HepG2 (cell line): Measurements from ENCODE around the gene PLD1. TPM values are rescaled to one million over a fixed set of nuclear protein-coding genes. Genes with fewer than 3 reads are reported as not detected.

Source experiments
- BRCA1 ChIP-seq: sonication (generic); formaldehyde crosslinking; IDR thresholded peaks from 2 replicates; pipeline ENCODE4 v1.4.0; 2020; ENCODE audit warnings: missing genetic modification reagents
- FOXC1 ChIP-seq: sonication (generic); formaldehyde crosslinking; IDR thresholded peaks from 2 replicates; pipeline ENCODE4 v1.8.0; 2022; ENCODE audit warnings: mild to moderate bottlenecking, missing genetic modification reagents, borderline replicate concordance
- HNRNPL ChIP-seq: fragments of 200-400 bp; formaldehyde crosslinking; IDR thresholded peaks from 2 replicates; pipeline ENCODE4 v1.6.1; 2017; ENCODE audit warnings: mild to moderate bottlenecking, low read depth, low read length
- JUND ChIP-seq: sonication (generic); formaldehyde crosslinking; IDR thresholded peaks from 2 replicates; pipeline ENCODE4 v1.8.0; 2022; ENCODE audit warnings: mild to moderate bottlenecking, missing genetic modification reagents
- MBD4 ChIP-seq: IDR thresholded peaks from 2 replicates; pipeline ENCODE4 v1.6.1; 2012; ENCODE audit warnings: low read length, inconsistent platforms, borderline replicate concordance
- MED13 ChIP-seq: sonication (generic); formaldehyde crosslinking; IDR thresholded peaks from 2 replicates; pipeline ENCODE4 v1.5.0; 2020; ENCODE audit warnings: missing genetic modification reagents
- NAIF1 ChIP-seq: sonication (generic); formaldehyde crosslinking; IDR thresholded peaks from 2 replicates; pipeline ENCODE4 v1.5.0; 2020; ENCODE audit warnings: mild to moderate bottlenecking, missing genetic modification reagents, borderline replicate concordance
- PAX8 ChIP-seq: sonication (generic); formaldehyde crosslinking; IDR thresholded peaks from 2 replicates; pipeline ENCODE4 v1.8.0; 2022; ENCODE audit warnings: mild to moderate bottlenecking, missing genetic modification reagents, borderline replicate concordance
- PRPF4 ChIP-seq: fragments of 200-400 bp; formaldehyde crosslinking; IDR thresholded peaks from 2 replicates; pipeline ENCODE4 v1.6.1; 2016; ENCODE audit warnings: low read length, low read depth; ENCODE audit not compliant: poor library complexity, severe bottlenecking
- PTBP1 ChIP-seq: fragments of 200-400 bp; formaldehyde crosslinking; IDR thresholded peaks from 2 replicates; pipeline ENCODE4 v1.6.1; 2018; ENCODE audit warnings: low read length, low read depth; ENCODE audit not compliant: poor library complexity, severe bottlenecking
- RCOR2 ChIP-seq: IDR thresholded peaks from 2 replicates; pipeline ENCODE4 v1.6.1; 2016; ENCODE audit warnings: missing biosample characterization, missing genetic modification reagents
- RFXANK ChIP-seq: IDR thresholded peaks from 2 replicates; pipeline ENCODE4 v1.6.1; 2016
- RXRA ChIP-seq: sonication (generic); formaldehyde crosslinking; IDR thresholded peaks from 2 replicates; pipeline ENCODE4 v1.5.1; 2020; ENCODE audit warnings: missing genetic modification reagents
- SUZ12 ChIP-seq: fragments of 150-350 bp; IDR thresholded peaks from 2 replicates; pipeline ENCODE4 v1.6.1; 2014; ENCODE audit warnings: low read depth, low read length
- THAP11 ChIP-seq: IDR thresholded peaks from 2 replicates; pipeline ENCODE4 v1.6.1; 2016; ENCODE audit warnings: missing biosample characterization, missing genetic modification reagents
- YEATS4 ChIP-seq: sonication (generic); formaldehyde crosslinking; IDR thresholded peaks from 2 replicates; pipeline ENCODE4 v1.4.0; 2020; ENCODE audit warnings: missing genetic modification reagents, borderline replicate concordance
- ZC3H4 ChIP-seq: sonication (generic); formaldehyde crosslinking; IDR thresholded peaks from 2 replicates; pipeline ENCODE4 v1.4.0; 2020; ENCODE audit warnings: missing genetic modification reagents, borderline replicate concordance
- ZNF263 ChIP-seq: sonication (generic); formaldehyde crosslinking; IDR thresholded peaks from 2 replicates; pipeline ENCODE4 v1.4.0; 2020; ENCODE audit warnings: missing genetic modification reagents
- ZNF296 ChIP-seq: sonication (generic); formaldehyde crosslinking; conservative IDR thresholded peaks from 2 replicates; pipeline ENCODE4 v1.5.0; 2020; ENCODE audit warnings: mild to moderate bottlenecking, missing genetic modification reagents
- ZNF354B ChIP-seq: sonication (generic); formaldehyde crosslinking; IDR thresholded peaks from 2 replicates; pipeline ENCODE4 v1.8.0; 2022; ENCODE audit warnings: mild to moderate bottlenecking, missing genetic modification reagents
- ZNF460 ChIP-seq: sonication (generic); formaldehyde crosslinking; IDR thresholded peaks from 2 replicates; pipeline ENCODE4 v1.5.1; 2020; ENCODE audit warnings: missing genetic modification reagents, mild to moderate bottlenecking, borderline replicate concordance
- ZNF510 ChIP-seq: sonication (generic); formaldehyde crosslinking; IDR thresholded peaks from 2 replicates; pipeline ENCODE4 v1.4.0; 2020; ENCODE audit warnings: low read depth, mild to moderate bottlenecking, missing genetic modification reagents
- ZNF605 ChIP-seq: sonication (generic); formaldehyde crosslinking; IDR thresholded peaks from 2 replicates; pipeline ENCODE4 v1.8.0; 2022; ENCODE audit warnings: mild to moderate bottlenecking, missing genetic modification reagents
- polyA plus RNA-seq, 8 experiments: library from polyadenylated mRNA; depleted of rRNA in 3 of 8; stranded (reverse) in 7 of 8; unstranded in 1 of 8; fragments of >200 nt; fragmentation: Illumina TruSeq in 4 of 8; extraction: Trizol in 4 of 8; gene quantifications; 2 replicates each; pipeline versions ENCODE4 v1.2.1 to v1.2.3, GENCODE V29; 2011 to 2016; ENCODE audit warnings: low read depth in 4 of 8, missing spikeins in 1 of 8, mixed read lengths in 1 of 8; ENCODE audit not compliant: insufficient read depth in 1 of 8
- total RNA-seq, 5 experiments: library from RNA; depleted of rRNA; stranded (reverse); fragments of >200 nt; fragmentation: Illumina TruSeq; extraction: Trizol; gene quantifications; 2 replicates each; pipeline ENCODE4 v1.2.3, GENCODE V29; 2016; ENCODE audit warnings: low read depth in 1 of 5
- TF ChIP-seq, protein P1 (sequence below): sonication (generic); formaldehyde crosslinking; IDR thresholded peaks from 2 replicates; pipeline ENCODE4 v1.9.0; 2021; ENCODE audit warnings: missing genetic modification reagents, borderline replicate concordance
- TF ChIP-seq, protein P2 (sequence below): IDR thresholded peaks from 2 replicates; pipeline ENCODE4 v1.6.1; 2018; ENCODE audit warnings: missing genetic modification reagents
- TF ChIP-seq, protein P3 (sequence below): IDR thresholded peaks from 2 replicates; pipeline ENCODE4 v1.6.1; 2016; ENCODE audit warnings: mild to moderate bottlenecking

Gene PLD1
- total and polyA plus RNA-seq, 2 of the 13 experiments (the other 11 are each of a cell fraction or from before 2014, with no cell fraction given): 27.1 to 59.4 TPM

DNA sequence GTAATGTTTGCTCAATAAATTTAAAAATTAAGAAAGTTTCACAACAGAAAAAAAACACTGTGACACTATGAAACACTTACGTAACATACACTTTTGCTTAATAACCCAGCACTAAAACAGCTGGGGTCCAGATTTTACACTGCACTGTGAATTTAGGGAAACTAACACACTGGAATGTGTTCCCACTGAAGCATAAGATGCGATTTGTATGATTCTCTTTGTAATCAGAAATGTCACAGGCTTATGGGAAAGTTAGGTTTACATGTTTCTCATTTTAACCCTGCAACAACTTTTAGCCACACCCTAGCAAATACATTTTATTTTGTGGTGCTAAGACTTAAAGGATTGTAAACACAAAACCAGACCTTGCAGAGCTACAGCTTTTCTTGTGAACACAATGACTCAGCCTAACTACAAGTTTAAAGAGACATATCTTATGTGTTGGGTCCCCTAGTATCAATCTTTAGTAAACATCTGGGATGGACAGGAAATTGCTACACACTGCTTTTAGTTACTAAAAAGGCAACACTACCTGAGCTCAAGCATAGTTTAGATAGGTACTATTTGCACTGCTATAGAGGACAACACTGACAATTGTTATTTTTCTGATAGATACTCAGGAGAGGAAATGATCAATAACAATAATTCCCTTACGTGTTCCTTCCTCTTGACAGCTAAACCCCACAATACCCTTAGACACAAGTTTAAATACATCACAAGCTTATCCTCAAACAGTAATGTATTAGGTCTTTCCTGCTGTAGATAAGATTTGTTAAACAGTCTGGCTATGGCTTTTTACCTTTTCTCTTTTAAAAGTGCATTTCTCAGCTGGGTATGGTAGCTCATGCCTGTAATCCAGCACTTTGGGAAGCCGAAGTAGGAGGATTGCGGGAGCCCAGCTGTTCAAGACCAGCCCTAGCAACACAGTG lies 3.8 kb downstream of the PLD1 start (continued):
- TF ChIP-seq SUZ12: no peak
- TF ChIP-seq HNRNPL: no peak
- no peak for TF ChIP-seq ZNF296 (CRISPR knock-in tag)
- no peak for TF ChIP-seq RFXANK (CRISPR knock-in tag)
- peak; percentile 76 for TF ChIP-seq THAP11 (CRISPR knock-in tag)
- TF ChIP-seq FOXC1 (CRISPR knock-in tag): no peak
- peak; percentile 99 for TF ChIP-seq MBD4
- no peak for TF ChIP-seq ZC3H4
- TF ChIP-seq, protein P1, sequence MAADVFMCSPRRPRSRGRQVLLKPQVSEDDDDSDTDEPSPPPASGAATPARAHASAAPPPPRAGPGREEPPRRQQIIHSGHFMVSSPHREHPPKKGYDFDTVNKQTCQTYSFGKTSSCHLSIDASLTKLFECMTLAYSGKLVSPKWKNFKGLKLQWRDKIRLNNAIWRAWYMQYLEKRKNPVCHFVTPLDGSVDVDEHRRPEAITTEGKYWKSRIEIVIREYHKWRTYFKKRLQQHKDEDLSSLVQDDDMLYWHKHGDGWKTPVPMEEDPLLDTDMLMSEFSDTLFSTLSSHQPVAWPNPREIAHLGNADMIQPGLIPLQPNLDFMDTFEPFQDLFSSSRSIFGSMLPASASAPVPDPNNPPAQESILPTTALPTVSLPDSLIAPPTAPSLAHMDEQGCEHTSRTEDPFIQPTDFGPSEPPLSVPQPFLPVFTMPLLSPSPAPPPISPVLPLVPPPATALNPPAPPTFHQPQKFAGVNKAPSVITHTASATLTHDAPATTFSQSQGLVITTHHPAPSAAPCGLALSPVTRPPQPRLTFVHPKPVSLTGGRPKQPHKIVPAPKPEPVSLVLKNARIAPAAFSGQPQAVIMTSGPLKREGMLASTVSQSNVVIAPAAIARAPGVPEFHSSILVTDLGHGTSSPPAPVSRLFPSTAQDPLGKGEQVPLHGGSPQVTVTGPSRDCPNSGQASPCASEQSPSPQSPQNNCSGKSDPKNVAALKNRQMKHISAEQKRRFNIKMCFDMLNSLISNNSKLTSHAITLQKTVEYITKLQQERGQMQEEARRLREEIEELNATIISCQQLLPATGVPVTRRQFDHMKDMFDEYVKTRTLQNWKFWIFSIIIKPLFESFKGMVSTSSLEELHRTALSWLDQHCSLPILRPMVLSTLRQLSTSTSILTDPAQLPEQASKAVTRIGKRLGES (CRISPR knock-in tag): no peak
- no peak for TF ChIP-seq BRCA1 (CRISPR knock-in tag)
- TF ChIP-seq RXRA (CRISPR knock-in tag): no peak; the same call in 1 of the 2 replicates
- peak; percentile 94; the same call in 1 of the 2 replicates for TF ChIP-seq RCOR2 (CRISPR knock-in tag)
- TF ChIP-seq PTBP1: no peak
- TF ChIP-seq ZNF263 (CRISPR knock-in tag): no peak
- TF ChIP-seq YEATS4: peak; percentile 67
- peak; percentile 93 for TF ChIP-seq JUND
- no peak for TF ChIP-seq PAX8 (CRISPR knock-in tag)
- TF ChIP-seq, protein P2, sequence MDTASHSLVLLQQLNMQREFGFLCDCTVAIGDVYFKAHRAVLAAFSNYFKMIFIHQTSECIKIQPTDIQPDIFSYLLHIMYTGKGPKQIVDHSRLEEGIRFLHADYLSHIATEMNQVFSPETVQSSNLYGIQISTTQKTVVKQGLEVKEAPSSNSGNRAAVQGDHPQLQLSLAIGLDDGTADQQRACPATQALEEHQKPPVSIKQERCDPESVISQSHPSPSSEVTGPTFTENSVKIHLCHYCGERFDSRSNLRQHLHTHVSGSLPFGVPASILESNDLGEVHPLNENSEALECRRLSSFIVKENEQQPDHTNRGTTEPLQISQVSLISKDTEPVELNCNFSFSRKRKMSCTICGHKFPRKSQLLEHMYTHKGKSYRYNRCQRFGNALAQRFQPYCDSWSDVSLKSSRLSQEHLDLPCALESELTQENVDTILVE: peak; percentile 61; the same call in 1 of the 2 replicates
- no peak for TF ChIP-seq ZNF460
- peak; percentile 95 for TF ChIP-seq MED13 (CRISPR knock-in tag)
- TF ChIP-seq ZNF510 (CRISPR knock-in tag): no peak
- TF ChIP-seq ZNF605: no peak
- TF ChIP-seq, protein P3, sequence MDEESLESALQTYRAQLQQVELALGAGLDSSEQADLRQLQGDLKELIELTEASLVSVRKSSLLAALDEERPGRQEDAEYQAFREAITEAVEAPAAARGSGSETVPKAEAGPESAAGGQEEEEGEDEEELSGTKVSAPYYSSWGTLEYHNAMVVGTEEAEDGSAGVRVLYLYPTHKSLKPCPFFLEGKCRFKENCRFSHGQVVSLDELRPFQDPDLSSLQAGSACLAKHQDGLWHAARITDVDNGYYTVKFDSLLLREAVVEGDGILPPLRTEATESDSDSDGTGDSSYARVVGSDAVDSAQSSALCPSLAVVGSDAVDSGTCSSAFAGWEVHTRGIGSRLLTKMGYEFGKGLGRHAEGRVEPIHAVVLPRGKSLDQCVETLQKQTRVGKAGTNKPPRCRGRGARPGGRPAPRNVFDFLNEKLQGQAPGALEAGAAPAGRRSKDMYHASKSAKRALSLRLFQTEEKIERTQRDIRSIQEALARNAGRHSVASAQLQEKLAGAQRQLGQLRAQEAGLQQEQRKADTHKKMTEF: peak; percentile 94
- no peak for TF ChIP-seq ZNF354B (CRISPR knock-in tag)
- no peak for TF ChIP-seq PRPF4
- TF ChIP-seq NAIF1 (CRISPR knock-in tag): 0 out of 2 replicates have a peak, but pooled peaks have one; percentile 46
